Endothelial cell of umbilical vein (primary cell): Measurements from ENCODE around the gene CARNS1. TPM values are rescaled to one million over a fixed set of nuclear protein-coding genes. Genes with fewer than 3 reads are reported as not detected.
A peak's percentile ranks its signal among the peaks of the same experiment; 100 is the strongest.

Experiments used
- BruUV-seq: library from RNA; stranded (reverse); fragments of 400-500 nt; replicated peaks from 2 replicates; lab custom pipeline; 2021; lab: Mats Ljungman, UMichigan
- CTCF ChIA-PET: fragments of 300-600, 350-600 bp; sonication (Branson Sonifier 250); formaldehyde crosslinking; loops from one replicate; lab custom pipeline; 2021; ENCODE audit warnings: antibody characterized with exemption, inconsistent platforms; lab: Charles Lee
- POLR2A ChIA-PET: fragments of 300-600, 350-600 bp; sonication (Branson Sonifier 250); formaldehyde crosslinking; loops from one replicate; lab custom pipeline; 2021; ENCODE audit warnings: antibody characterized with exemption, inconsistent platforms; lab: Charles Lee
- DNase-seq: peaks from one replicate; pipeline ENCODE4 v3.0.0-alpha.2; 2011; ENCODE audit warnings: low read depth, low spot score
- FAIRE-seq: peaks from 2 replicates; lab custom pipeline; 2011; peaks lifted over from hg19 to GRCh38; lab: Jason Lieb, UNC
- H2AFZ ChIP-seq: 2 replicates; pipeline ENCODE4 v1.6.0; 2012; ENCODE audit warnings: low read depth, low read length, control low read depth, inconsistent platforms
- H3K27ac ChIP-seq: 2 replicates; pipeline ENCODE4 v1.5.1; 2011; ENCODE audit warnings: low read depth, mild to moderate bottlenecking, control low read depth, low read length, moderate library complexity; ENCODE audit not compliant: insufficient read depth
- H3K27me3 ChIP-seq, 2 experiments: 2 replicates each; pipeline versions ENCODE4 v1.6.0 to v1.6.1; 2011; ENCODE audit warnings: low read length in 2 of 2, mixed read lengths in 1 of 2; ENCODE audit not compliant: control insufficient read depth in 2 of 2, insufficient read depth in 2 of 2
- H3K36me3 ChIP-seq, 2 experiments: 2 replicates in 1 of 2; 3 replicates in 1 of 2; pipeline ENCODE4 v1.5.1; 2011; ENCODE audit warnings: low read length in 2 of 2, mild to moderate bottlenecking in 1 of 2, moderate library complexity in 1 of 2; ENCODE audit not compliant: control insufficient read depth in 2 of 2, insufficient read depth in 2 of 2; ENCODE audit errors: extremely low read depth in 1 of 2
- H3K4me1 ChIP-seq: 3 replicates; pipeline ENCODE4 v1.5.1; 2011; ENCODE audit warnings: mild to moderate bottlenecking, low read length; ENCODE audit not compliant: control insufficient read depth, insufficient read depth; ENCODE audit errors: extremely low read depth
- H3K4me2 ChIP-seq: 2 replicates; pipeline ENCODE4 v1.6.1; 2011; ENCODE audit warnings: low read length, control low read depth, mixed read lengths; ENCODE audit not compliant: insufficient read depth
- H3K4me3 ChIP-seq, 3 experiments: fragments of 200-600 bp in 1 of 3; sonication (generic), shearing (Covaris generic) in 1 of 3; replicated peaks in 1 of 3; 2 replicates each; pipeline ENCODE4 v1.5.1; 2011 to 2016; ENCODE audit warnings: control low read depth in 3 of 3, low read length in 3 of 3, mild to moderate bottlenecking in 2 of 3, inconsistent platforms in 1 of 3, low read depth in 1 of 3, moderate library complexity in 1 of 3; ENCODE audit not compliant: insufficient read depth in 1 of 3
- H3K79me2 ChIP-seq: 2 replicates; pipeline ENCODE4 v1.6.0; 2012; ENCODE audit warnings: low read length, inconsistent platforms; ENCODE audit not compliant: control insufficient read depth, insufficient read depth
- H3K9ac ChIP-seq: replicated peaks from 2 replicates; pipeline ENCODE3; 2011; ENCODE audit warnings: low read length, control low read depth; ENCODE audit not compliant: insufficient read depth; ENCODE audit errors: extremely low read depth
- H3K9me1 ChIP-seq: replicated peaks from 3 replicates; pipeline ENCODE4 v1.6.0; 2011; ENCODE audit warnings: mild to moderate bottlenecking, low read length; ENCODE audit not compliant: control insufficient read depth, insufficient read depth; ENCODE audit errors: extremely low read depth
- H3K9me3 ChIP-seq: replicated peaks from 2 replicates; pipeline ENCODE4 v1.5.1; 2012; ENCODE audit warnings: low read length, inconsistent platforms; ENCODE audit not compliant: control insufficient read depth, insufficient read depth
- H4K20me1 ChIP-seq: replicated peaks from 2 replicates; pipeline ENCODE3; 2011; ENCODE audit warnings: mild to moderate bottlenecking, low read length; ENCODE audit not compliant: control insufficient read depth, insufficient read depth; ENCODE audit errors: extremely low read depth
- CTCF ChIP-seq, 2 donors: IDR thresholded peaks; 1 replicate in 1 of 2; 2 replicates in 1 of 2; pipeline ENCODE4 v1.5.1; 2011; ENCODE audit warnings: low read length in 2 of 2, mild to moderate bottlenecking in 2 of 2, moderate library complexity in 2 of 2, control low read depth in 1 of 2, inconsistent platforms in 1 of 2, low read depth in 1 of 2; ENCODE audit not compliant: insufficient read depth in 1 of 2; ENCODE audit errors: extremely low read depth in 1 of 2
- EZH2 ChIP-seq: IDR thresholded peaks from 2 replicates; pipeline ENCODE4 v1.6.1; 2012; ENCODE audit warnings: borderline replicate concordance, low read depth, mild to moderate bottlenecking, moderate library complexity, low read length, inconsistent platforms; ENCODE audit not compliant: severe bottlenecking
- FOS ChIP-seq: IDR thresholded peaks from 2 replicates; pipeline ENCODE4 v1.6.1; 2011; ENCODE audit warnings: mild to moderate bottlenecking, low read length, moderate library complexity, borderline replicate concordance; ENCODE audit not compliant: insufficient read depth
- GATA2 ChIP-seq: IDR thresholded peaks from 2 replicates; pipeline ENCODE4 v1.7.0; 2011; ENCODE audit warnings: low read depth, mild to moderate bottlenecking, moderate library complexity, mixed read lengths, low read length; ENCODE audit not compliant: insufficient read length, insufficient read depth
- JUN ChIP-seq: IDR thresholded peaks from 2 replicates; pipeline ENCODE4 v1.6.1; 2011; ENCODE audit warnings: borderline replicate concordance, low read depth; ENCODE audit not compliant: insufficient read length, insufficient read depth
- MAX ChIP-seq: IDR thresholded peaks from 2 replicates; pipeline ENCODE4 v1.6.1; 2011; ENCODE audit not compliant: insufficient read depth, insufficient read length
- MYC ChIP-seq: IDR thresholded peaks from one replicate; pipeline ENCODE4 v1.6.1; 2011; ENCODE audit warnings: mild to moderate bottlenecking, low read depth, low read length
- POLR2A ChIP-seq: IDR thresholded peaks from 2 replicates; pipeline ENCODE4 v1.6.1; 2012; ENCODE audit warnings: low read depth, mild to moderate bottlenecking, control low read depth, low read length
- POLR2AphosphoS5 ChIP-seq: IDR thresholded peaks from 2 replicates; pipeline ENCODE4 v1.6.1; 2012; ENCODE audit warnings: low read depth, mild to moderate bottlenecking, control low read depth, low read length, moderate library complexity; ENCODE audit not compliant: insufficient read depth
- dilution Hi-C: fragments of 300-500 bp; cut with MboI; formaldehyde crosslinking; loops from one replicate; pipeline ENCODE4 v1.15.0; 2019; ENCODE audit warnings: low sequenced_read_pairs; ENCODE audit not compliant: extremely low pct_ligation_motif_present
- intact Hi-C: fragments of 100-400 bp; cut with micrococcal nuclease; formaldehyde crosslinking; loops from one replicate; pipeline ENCODE4 v1.10.0; 2022
- polyA plus RNA-seq, 4 experiments: library from polyadenylated mRNA; depleted of rRNA in 3 of 4; stranded (reverse) in 3 of 4; unstranded in 1 of 4; fragments of >200 nt; gene quantifications; 2 replicates each; pipeline versions ENCODE4 v1.2.1 to v1.2.3, GENCODE V29; 2011 to 2012; ENCODE audit warnings: missing spikeins in 1 of 4
- total RNA-seq: library from RNA; stranded (reverse); gene quantifications from 2 replicates; pipeline ENCODE4 v1.2.3, GENCODE V29; 2021

Gene CARNS1
- total and polyA plus RNA-seq, 2 donors (not counting 3 experiments of a cell fraction or from before 2014, with no cell fraction given): 0.14 to 0.35 TPM

GRCh38 chr11:67438158-67438902, 22.9 kb downstream of the CARNS1 start:
- ChIA-PET CTCF (interaction anchor here (1.0 to 1.6 kb wide), 3 partner anchors 37 to 46 kb away, joined by 3 to 9 read pairs (median 5); partner anchors contain the start of genes PPP1CA and RAD9A), POLR2A (no interaction called here)
- BruUV-seq: no TSS peak
- Histone ChIP-seq H3K36me3 (peaks cover 0 to 37% of the 10 kb centered on the region in 2 experiments), H3K4me2 (no peak overlapping the region), H4K20me1 (no peaks in the 10 kb centered on the region), H3K9me3 (no peaks in the 10 kb centered on the region), H3K4me3 (no peak overlapping the region), H3K4me1 (peaks cover 6% of the 10 kb centered on the region), H3K9me1 (no peaks in the 10 kb centered on the region), H2AFZ (no peak overlapping the region), H3K9ac (no peak overlapping the region), H3K79me2 (peaks cover 11% of the 10 kb centered on the region), H3K27me3 (no peaks in the 10 kb centered on the region), H3K27ac (no peak overlapping the region)
- intact Hi-C loops: no loop called here
- TF ChIP-seq MAX (no peak), CTCF (IDR thresholded peaks at IDR 0.05; ENCODE audit: extremely low read depth in 1 of 2, insufficient read depth in 1 of 2, low read depth in 1 of 2, low read length in 2 of 2) (no peak), EZH2 (no peak), MYC (no peak), POLR2A (peak; percentile 36), GATA2 (no peak), JUN (no peak), POLR2AphosphoS5 (peak; percentile 12), FOS (no peak)
- dilution Hi-C loops: no loop called here
- no peak for DNase-seq
- FAIRE-seq: no peak
